Tongue (tissue), 2 donors: ENCODE results near the gene MAB21L3. TPM values are rescaled to one million over a fixed set of nuclear protein-coding genes. Genes with fewer than 3 reads are reported as not detected.

Experiments used
- DNase-seq: peaks from one replicate; pipeline ENCODE4 v3.0.0-alpha.2; 2015
- total RNA-seq: library from RNA; depleted of rRNA; stranded (reverse); fragments of >200 nt; gene quantifications from one replicate; pipeline ENCODE4 v1.2.3, GENCODE V29; 2014

MAB21L3 gene
- total RNA-seq, 1 donor from 2014 or later: 0.31 TPM

GRCh38 chr1:116111524-116112021 is 374 bp downstream of the MAB21L3 start:
- no peak for DNase-seq

GRCh38 chr1:116112388-116113140 is 1.4 kb downstream of the MAB21L3 start:
- no peak for DNase-seq

GRCh38 chr1:116113615-116114014 is 2.4 kb downstream of the MAB21L3 start:
- no peak for DNase-seq

GRCh38 chr1:116115476-116116439 is 4.6 kb downstream of the MAB21L3 start:
- DNase-seq: peak; percentile 30

- no peak for DNase-seq
Measured at GRCh38 chr1:116118471-116118870, 7.3 kb downstream of the MAB21L3 start.

- DNase-seq: no peak
Measured at GRCh38 chr1:116119876-116120275, 8.7 kb downstream of the MAB21L3 start.

- DNase-seq: no peak
Measured at GRCh38 chr1:116122955-116123757, 12.0 kb downstream of the MAB21L3 start.

- no peak for DNase-seq
Measured at GRCh38 chr1:116123837-116124533, 12.8 kb downstream of the MAB21L3 start.

GRCh38 chr1:116125758-116126157 is 14.6 kb downstream of the MAB21L3 start:
- no peak for DNase-seq

GRCh38 chr1:116126281-116126680 is 15.1 kb downstream of the MAB21L3 start:
- no peak for DNase-seq

GRCh38 chr1:116127123-116127847 is 16.1 kb downstream of the MAB21L3 start:
- DNase-seq: no peak

GRCh38 chr1:116127848-116128540 is 16.8 kb downstream of the MAB21L3 start:
- no peak for DNase-seq

GRCh38 chr1:116128664-116129063 is 17.5 kb downstream of the MAB21L3 start:
- no peak for DNase-seq

GRCh38 chr1:116129537-116129936 is 18.3 kb downstream of the MAB21L3 start:
- no peak for DNase-seq

- no peak for DNase-seq
Measured at GRCh38 chr1:116130356-116130755, 19.2 kb downstream of the MAB21L3 start.

- DNase-seq: no peak
Measured at GRCh38 chr1:116131170-116131569, 20.0 kb downstream of the MAB21L3 start.

GRCh38 chr1:116131866-116132605 is 20.8 kb downstream of the MAB21L3 start:
- DNase-seq: no peak

- DNase-seq: no peak
Measured at GRCh38 chr1:116133696-116134475, 22.7 kb downstream of the MAB21L3 start.

GRCh38 chr1:116134476-116134773 is 23.2 kb downstream of the MAB21L3 start:
- no peak for DNase-seq
